Testis (tissue), 3 donors: ENCODE data around the gene SPSB1. TPM values are rescaled to one million over a fixed set of nuclear protein-coding genes. Genes with fewer than 3 reads are reported as not detected.

ENCODE experiments used
- DNase-seq: peaks from one replicate; pipeline ENCODE4 v3.0.0-alpha.2; 2019
- H3K27ac ChIP-seq, 2 donors: fragments of 200-600 bp; sonication (generic); one replicate each; pipeline ENCODE4 v1.5.1; 2019
- H3K27me3 ChIP-seq: fragments of 200-600 bp; sonication (generic); one replicate; pipeline ENCODE4 v1.5.1; 2019
- H3K36me3 ChIP-seq: fragments of 200-600 bp; sonication (generic); one replicate; pipeline ENCODE4 v1.5.1; 2017; ENCODE audit warnings: low read depth; ENCODE audit errors: missing control alignments
- H3K4me1 ChIP-seq: fragments of 200-600 bp; sonication (generic); one replicate; pipeline ENCODE4 v1.5.1; 2019
- H3K4me3 ChIP-seq, 2 donors: fragments of 200-600 bp; sonication (generic); one replicate each; pipeline ENCODE4 v1.5.1; 2017 to 2019
- H3K9me3 ChIP-seq: fragments of 200-600 bp; sonication (generic); one replicate; pipeline ENCODE4 v1.5.1; 2017
- CTCF ChIP-seq, 3 experiments: fragments of 450-650 bp in 2 of 3; fragments of 200-600 bp in 1 of 3; sonication (generic) in 1 of 3; IDR thresholded peaks; one replicate each; pipeline ENCODE4 v1.5.1; 2016 to 2019; ENCODE audit warnings: antibody characterized with exemption in 3 of 3, mild to moderate bottlenecking in 2 of 3, moderate library complexity in 1 of 3
- POLR2A ChIP-seq: fragments of 450-650 bp; IDR thresholded peaks from one replicate; pipeline ENCODE4 v1.6.1; 2017; ENCODE audit warnings: antibody characterized with exemption, mild to moderate bottlenecking, moderate library complexity
- WGBS, 2 donors: methylation state at CpG; one replicate each; pipeline ENCODE4 v1.1.5; 2018; 5-methylcytosine and 5-hydroxymethylcytosine counted together
- intact Hi-C: fragments of 100-400 bp; cut with DNase I; formaldehyde crosslinking; loops from one replicate; pipeline ENCODE4 v1.15.1; 2023; ENCODE audit warnings: low total_unique reads
- polyA plus RNA-seq: library from polyadenylated mRNA; stranded (reverse); fragments of 350-450 nt; fragmentation: Illumina TruSeq; extraction: RNeasy Lipid Tissue Mini Kit (QIAGEN cat#74804); gene quantifications from one replicate; pipeline ENCODE4 v1.2.3, GENCODE V29; 2014; ENCODE audit warnings: low read depth, low replicate concordance; ENCODE audit not compliant: insufficient read depth
- total RNA-seq, 2 donors: library from RNA; depleted of rRNA; stranded (reverse); fragments of >200 nt; gene quantifications; one replicate each; pipeline ENCODE4 v1.2.3, GENCODE V29; 2016

Gene SPSB1
- total and polyA plus RNA-seq, 3 donors from 2014 or later: 19.8 to 37.9 (median 30.0) TPM

GRCh38 chr1:9263276-9263855 lies 29.3 kb upstream of the SPSB1 start:
- 87 to 92% methylated on average over 25 to 26 of the region's 26 CpGs for WGBS, 2 donors
- H3K9me3 ChIP-seq: no peaks in the 10 kb centered on the region
- H3K4me3 ChIP-seq: no peak overlapping the region
- intact Hi-C loops: no loop called here
- DNase-seq: no peak
- no peaks in the 10 kb centered on the region for H3K36me3 ChIP-seq
- no peaks in the 10 kb centered on the region for H3K27me3 ChIP-seq
- no peak overlapping the region for H3K27ac ChIP-seq
- H3K4me1 ChIP-seq: no peaks in the 10 kb centered on the region
- no peak for TF ChIP-seq CTCF (IDR thresholded peaks at IDR 0.05)
- TF ChIP-seq POLR2A: no peak

- Histone ChIP-seq H3K4me1 (no peaks in the 10 kb centered on the region), H3K27me3 (no peaks in the 10 kb centered on the region), H3K36me3 (no peaks in the 10 kb centered on the region), H3K27ac (no peak overlapping the region), H3K4me3 (no peak overlapping the region), H3K9me3 (no peaks in the 10 kb centered on the region)
- DNase-seq: no peak
- TF ChIP-seq POLR2A: no peak
- TF ChIP-seq CTCF (IDR thresholded peaks at IDR 0.05): no peak
- intact Hi-C loops: no loop called here
- 94 to 98% methylated on average over 20 to 49 of the region's 50 CpGs for WGBS, 2 donors
Measured at GRCh38 chr1:9263984-9264872, 28.5 kb upstream of the SPSB1 start.

GRCh38 chr1:9265037-9265436 lies 27.7 kb upstream of the SPSB1 start:
- Histone ChIP-seq H3K27ac (no peak overlapping the region), H3K9me3 (no peaks in the 10 kb centered on the region), H3K4me3 (no peak overlapping the region), H3K4me1 (no peaks in the 10 kb centered on the region), H3K36me3 (no peaks in the 10 kb centered on the region), H3K27me3 (no peaks in the 10 kb centered on the region)
- no peak for TF ChIP-seq CTCF (IDR thresholded peaks at IDR 0.05)
- intact Hi-C loops: no loop called here
- no peak for DNase-seq
- 79 to 84% methylated on average over 10 of the region's 10 CpGs for WGBS, 2 donors

GRCh38 chr1:9265968-9266367 lies 26.7 kb upstream of the SPSB1 start:
- H3K36me3 ChIP-seq: no peaks in the 10 kb centered on the region
- 87 to 98% methylated on average over 7 to 12 of the region's 12 CpGs for WGBS, 2 donors
- no peak overlapping the region for H3K27ac ChIP-seq
- TF ChIP-seq POLR2A: no peak
- H3K9me3 ChIP-seq: no peaks in the 10 kb centered on the region
- no peak overlapping the region for H3K4me3 ChIP-seq
- H3K27me3 ChIP-seq: no peaks in the 10 kb centered on the region
- peaks cover 5% of the 10 kb centered on the region for H3K4me1 ChIP-seq
- intact Hi-C loops: no loop called here
- DNase-seq: no peak

- intact Hi-C loops: no loop called here
- Histone ChIP-seq H3K4me3 (no peak overlapping the region), H3K27ac (no peak overlapping the region), H3K36me3 (no peaks in the 10 kb centered on the region), H3K4me1 (peaks cover 5% of the 10 kb centered on the region), H3K9me3 (no peaks in the 10 kb centered on the region), H3K27me3 (no peaks in the 10 kb centered on the region)
- 73 to 83% methylated on average over 3 to 7 of the region's 7 CpGs for WGBS, 2 donors
- DNase-seq: no peak
- TF ChIP-seq POLR2A (no peak), CTCF (IDR thresholded peaks at IDR 0.05) (no peak)
Measured at GRCh38 chr1:9267352-9267686, 25.4 kb upstream of the SPSB1 start.
